Gastrocnemius medialis (tissue), 4 donors: ENCODE results near the gene KLHL14.

Experiments used
- POLR2A ChIP-seq, 2 donors: fragments of 450-650 bp; IDR thresholded peaks; one replicate each; pipeline ENCODE4 v1.6.1; 2017; ENCODE audit warnings: antibody characterized with exemption in 2 of 2, mild to moderate bottlenecking in 2 of 2, moderate library complexity in 2 of 2
- TF ChIP-seq, protein P1 (sequence below), 5 experiments: fragments of 450-650 bp in 3 of 5; fragments of 200-600 bp in 2 of 5; sonication (generic) in 2 of 5; IDR thresholded peaks in 4 of 5; conservative IDR thresholded peaks in 1 of 5; 1 replicate in 4 of 5; 2 replicates in 1 of 5; pipeline ENCODE4 v1.5.1; 2016 to 2019; ENCODE audit warnings: antibody characterized with exemption in 5 of 5, mild to moderate bottlenecking in 3 of 5, moderate library complexity in 3 of 5

DNA sequence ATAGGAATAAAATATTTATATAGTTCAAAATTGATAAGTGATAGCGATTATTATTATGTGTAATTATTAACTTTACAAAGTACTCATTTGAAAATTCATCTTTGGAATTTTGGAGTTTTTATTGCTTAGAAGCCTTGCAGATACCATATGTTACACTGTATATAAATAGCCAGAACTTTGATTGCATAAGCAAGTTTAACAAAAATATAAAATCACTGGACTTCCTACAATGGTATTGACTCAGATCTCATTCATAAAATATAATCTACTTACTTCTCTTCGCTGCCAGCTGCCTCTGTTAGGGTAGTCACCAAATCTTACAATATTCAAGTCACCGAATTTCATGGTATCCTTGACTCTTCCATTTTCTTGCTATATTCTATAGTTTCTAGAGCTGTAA lies 22.5 kb downstream of the KLHL14 start:
- TF ChIP-seq, protein P1, sequence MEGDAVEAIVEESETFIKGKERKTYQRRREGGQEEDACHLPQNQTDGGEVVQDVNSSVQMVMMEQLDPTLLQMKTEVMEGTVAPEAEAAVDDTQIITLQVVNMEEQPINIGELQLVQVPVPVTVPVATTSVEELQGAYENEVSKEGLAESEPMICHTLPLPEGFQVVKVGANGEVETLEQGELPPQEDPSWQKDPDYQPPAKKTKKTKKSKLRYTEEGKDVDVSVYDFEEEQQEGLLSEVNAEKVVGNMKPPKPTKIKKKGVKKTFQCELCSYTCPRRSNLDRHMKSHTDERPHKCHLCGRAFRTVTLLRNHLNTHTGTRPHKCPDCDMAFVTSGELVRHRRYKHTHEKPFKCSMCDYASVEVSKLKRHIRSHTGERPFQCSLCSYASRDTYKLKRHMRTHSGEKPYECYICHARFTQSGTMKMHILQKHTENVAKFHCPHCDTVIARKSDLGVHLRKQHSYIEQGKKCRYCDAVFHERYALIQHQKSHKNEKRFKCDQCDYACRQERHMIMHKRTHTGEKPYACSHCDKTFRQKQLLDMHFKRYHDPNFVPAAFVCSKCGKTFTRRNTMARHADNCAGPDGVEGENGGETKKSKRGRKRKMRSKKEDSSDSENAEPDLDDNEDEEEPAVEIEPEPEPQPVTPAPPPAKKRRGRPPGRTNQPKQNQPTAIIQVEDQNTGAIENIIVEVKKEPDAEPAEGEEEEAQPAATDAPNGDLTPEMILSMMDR (IDR thresholded peaks at IDR 0.05 in 4 of 5, conservative IDR thresholded peaks at IDR 0.05 in 1 of 5): no peak
- no peak for TF ChIP-seq POLR2A (IDR thresholded peaks at IDR 0.05)
